PC-3 (cell line): ENCODE results near the gene ATG16L1.

ENCODE experiments used
- EZH2 ChIP-seq: fragments of 300-600 bp; sonication (generic); IDR thresholded peaks from one replicate; pipeline ENCODE4 v1.6.1; 2017; ENCODE audit warnings: antibody characterized with exemption, mild to moderate bottlenecking, low read length; ENCODE audit not compliant: unreplicated experiment
- EZH2phosphoT487 ChIP-seq: fragments of 300-600 bp; sonication (generic); IDR thresholded peaks from 2 replicates; pipeline ENCODE4 v1.6.1; 2018; ENCODE audit warnings: mild to moderate bottlenecking, antibody characterized with exemption, low read length, borderline replicate concordance
- TF ChIP-seq, protein P1 (sequence below): fragments of 300-600 bp; sonication (generic); conservative IDR thresholded peaks from 2 replicates; pipeline ENCODE4 v1.5.1; 2017; ENCODE audit warnings: antibody characterized with exemption, low read depth, mild to moderate bottlenecking, low read length

DNA sequence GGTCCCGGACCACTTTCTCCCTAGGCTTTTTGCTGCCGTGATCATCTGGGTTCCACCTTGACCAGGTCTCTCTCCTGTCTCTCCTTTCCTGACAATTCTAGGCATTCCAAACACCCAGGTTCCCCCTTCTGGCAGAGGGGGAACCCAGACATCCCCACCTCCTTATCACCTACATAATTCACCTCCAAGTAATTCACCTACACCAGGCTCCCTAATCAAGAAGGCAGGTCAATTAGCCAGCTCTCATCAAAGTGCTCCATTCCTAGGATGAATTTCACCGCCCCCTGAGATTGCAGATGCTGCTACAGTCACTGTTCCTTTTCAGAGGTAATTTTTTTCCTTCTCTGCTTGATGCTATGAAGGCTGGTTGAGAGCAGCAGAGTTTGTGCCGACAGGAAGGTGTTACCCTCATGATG is 42.3 kb upstream of the ATG16L1 start:
- TF ChIP-seq, protein P1, sequence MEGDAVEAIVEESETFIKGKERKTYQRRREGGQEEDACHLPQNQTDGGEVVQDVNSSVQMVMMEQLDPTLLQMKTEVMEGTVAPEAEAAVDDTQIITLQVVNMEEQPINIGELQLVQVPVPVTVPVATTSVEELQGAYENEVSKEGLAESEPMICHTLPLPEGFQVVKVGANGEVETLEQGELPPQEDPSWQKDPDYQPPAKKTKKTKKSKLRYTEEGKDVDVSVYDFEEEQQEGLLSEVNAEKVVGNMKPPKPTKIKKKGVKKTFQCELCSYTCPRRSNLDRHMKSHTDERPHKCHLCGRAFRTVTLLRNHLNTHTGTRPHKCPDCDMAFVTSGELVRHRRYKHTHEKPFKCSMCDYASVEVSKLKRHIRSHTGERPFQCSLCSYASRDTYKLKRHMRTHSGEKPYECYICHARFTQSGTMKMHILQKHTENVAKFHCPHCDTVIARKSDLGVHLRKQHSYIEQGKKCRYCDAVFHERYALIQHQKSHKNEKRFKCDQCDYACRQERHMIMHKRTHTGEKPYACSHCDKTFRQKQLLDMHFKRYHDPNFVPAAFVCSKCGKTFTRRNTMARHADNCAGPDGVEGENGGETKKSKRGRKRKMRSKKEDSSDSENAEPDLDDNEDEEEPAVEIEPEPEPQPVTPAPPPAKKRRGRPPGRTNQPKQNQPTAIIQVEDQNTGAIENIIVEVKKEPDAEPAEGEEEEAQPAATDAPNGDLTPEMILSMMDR: no peak
- TF ChIP-seq EZH2 (no peak), EZH2phosphoT487 (no peak)
